ENCODE data around the gene DIAPH2. TPM values are rescaled to one million over a fixed set of nuclear protein-coding genes. Genes with fewer than 3 reads are reported as not detected.

Gene DIAPH2
- total RNA-seq, 1 experiment from 2014 or later: 15.9 TPM

- TF ChIP-seq FOXJ3 (CRISPR knock-in tag; IDR thresholded peaks at IDR 0.05; ENCODE audit: borderline replicate concordance): no peak
- TF ChIP-seq FOXP4 (CRISPR knock-in tag; IDR thresholded peaks at IDR 0.05): no peak
- TF ChIP-seq ATF3 (CRISPR knock-in tag; conservative IDR thresholded peaks at IDR 0.05): no peak
- TF ChIP-seq GABPB1 (CRISPR knock-in tag; IDR thresholded peaks at IDR 0.05): no peak
- TF ChIP-seq NR2C2 (CRISPR knock-in tag; IDR thresholded peaks at IDR 0.05): no peak
- no peak for TF ChIP-seq PREB (CRISPR knock-in tag; IDR thresholded peaks at IDR 0.05; ENCODE audit: borderline replicate concordance)
- TF ChIP-seq HMGXB4 (CRISPR knock-in tag; IDR thresholded peaks at IDR 0.05): no peak
- no peak for TF ChIP-seq HMGA2 (CRISPR knock-in tag; IDR thresholded peaks at IDR 0.05)
- no peak for TF ChIP-seq SMAD4 (CRISPR knock-in tag; IDR thresholded peaks at IDR 0.05)
- TF ChIP-seq MLX (CRISPR knock-in tag; IDR thresholded peaks at IDR 0.05): no peak
- TF ChIP-seq JUN (CRISPR knock-in tag; IDR thresholded peaks at IDR 0.05): no peak
Measured at GRCh38 chrX:97605271-97605670, 920.6 kb downstream of the DIAPH2 start (continued).

- Mint-ChIP-seq H3K9me3 (no peaks in the 10 kb centered on the region), H3K4me3 (no peak overlapping the region), H3K36me3 (no peaks in the 10 kb centered on the region), H3K27me3 (ENCODE audit: low read depth) (no peaks in the 10 kb centered on the region; the same call in 1 of the 2 replicates), H3K27ac (no peak overlapping the region), H3K4me1 (peaks cover 4% of the 10 kb centered on the region; the same call in 1 of the 2 replicates)
- CTCF ChIA-PET: no interaction called here
- DNase-seq (ENCODE audit: low spot score): no peak
- no peak for ATAC-seq
- POLR2A ChIA-PET: no interaction called here
- TF ChIP-seq ZNF263 (CRISPR knock-in tag; IDR thresholded peaks at IDR 0.05; ENCODE audit: low read depth): no peak
- TF ChIP-seq ZNF219 (CRISPR knock-in tag; IDR thresholded peaks at IDR 0.05; ENCODE audit: borderline replicate concordance): no peak
- TF ChIP-seq ATF1 (CRISPR knock-in tag; IDR thresholded peaks at IDR 0.05): no peak
- TF ChIP-seq ARID4B (CRISPR knock-in tag; IDR thresholded peaks at IDR 0.05; ENCODE audit: borderline replicate concordance): no peak
- no peak for TF ChIP-seq ATF2 (CRISPR knock-in tag; IDR thresholded peaks at IDR 0.05; ENCODE audit: borderline replicate concordance, low read depth)
- TF ChIP-seq JUN (CRISPR knock-in tag; IDR thresholded peaks at IDR 0.05): no peak
- TF ChIP-seq KAT7 (CRISPR knock-in tag; IDR thresholded peaks at IDR 0.05; ENCODE audit: borderline replicate concordance): no peak
- no peak for TF ChIP-seq SP1 (CRISPR knock-in tag; conservative IDR thresholded peaks at IDR 0.05)
- TF ChIP-seq ELF4 (CRISPR knock-in tag; IDR thresholded peaks at IDR 0.05; ENCODE audit: low read depth): no peak
- no peak for TF ChIP-seq TEAD1 (CRISPR knock-in tag; IDR thresholded peaks at IDR 0.05)
- TF ChIP-seq ZNF425 (CRISPR knock-in tag; conservative IDR thresholded peaks at IDR 0.05): no peak
- TF ChIP-seq ZBTB21 (CRISPR knock-in tag; IDR thresholded peaks at IDR 0.05; ENCODE audit: borderline replicate concordance): no peak
- TF ChIP-seq ZNF671 (CRISPR knock-in tag; IDR thresholded peaks at IDR 0.05): no peak
Measured at GRCh38 chrX:97609357-97609756, 924.7 kb downstream of the DIAPH2 start.
